CD4-positive, CD25-positive, alpha-beta regulatory T cell (primary cell): Measurements from ENCODE around the gene IL23A. TPM values are rescaled to one million over a fixed set of nuclear protein-coding genes. Genes with fewer than 3 reads are reported as not detected.

Experiments
- ATAC-seq, 2 donors: fragments of 150-1000 bp; cut with Tn5 transposase; one replicate each; pipeline ENCODE4 v1.10.0; 2021; ENCODE audit warnings: low read depth in 2 of 2, moderate number of reproducible peaks in 2 of 2, moderate library complexity in 1 of 2
- DNase-seq, 3 donors: peaks; one replicate each; pipeline versions ENCODE4 v3.0.0 to v3.0.0-alpha.2; 2012 to 2022; ENCODE audit warnings: mixed read lengths in 1 of 3
- H3K27ac ChIP-seq: one replicate; pipeline ENCODE4 v1.7.0; 2013; ENCODE audit warnings: mild to moderate bottlenecking, low read length; ENCODE audit not compliant: insufficient read depth, poor library complexity, severe bottlenecking
- H3K27me3 ChIP-seq: one replicate; pipeline ENCODE4 v1.7.0; 2013; ENCODE audit warnings: low read length; ENCODE audit not compliant: control insufficient read depth, insufficient read depth
- H3K36me3 ChIP-seq: one replicate; pipeline ENCODE4 v1.7.0; 2013; ENCODE audit warnings: mild to moderate bottlenecking, low read length, moderate library complexity; ENCODE audit not compliant: control insufficient read depth, insufficient read depth
- H3K4me1 ChIP-seq: 2 replicates; pipeline ENCODE4 v1.7.0; 2013; ENCODE audit warnings: mild to moderate bottlenecking, low read length; ENCODE audit not compliant: insufficient read depth, control insufficient read depth, poor library complexity, severe bottlenecking
- H3K4me3 ChIP-seq: one replicate; pipeline ENCODE4 v1.7.0; 2013; ENCODE audit warnings: low read depth, mild to moderate bottlenecking, low read length, moderate library complexity
- H3K9me3 ChIP-seq, 2 experiments: 1 replicate in 1 of 2; 2 replicates in 1 of 2; pipeline ENCODE4 v1.7.0; 2013; ENCODE audit warnings: low read length in 2 of 2, mild to moderate bottlenecking in 1 of 2, moderate library complexity in 1 of 2; ENCODE audit not compliant: control insufficient read depth in 2 of 2
- H3K27ac Mint-ChIP-seq, 3 donors: one replicate each; pipeline ENCODE4 v1.8.0; 2020 to 2022; ENCODE audit warnings: mild to moderate bottlenecking in 3 of 3, mixed read lengths in 3 of 3, moderate library complexity in 2 of 3
- H3K27me3 Mint-ChIP-seq: one replicate; pipeline ENCODE4 v1.8.0; 2022; ENCODE audit warnings: mild to moderate bottlenecking, mixed read lengths
- H3K36me3 Mint-ChIP-seq: one replicate; pipeline ENCODE4 v1.8.0; 2020; ENCODE audit warnings: mixed read lengths
- H3K4me1 Mint-ChIP-seq, 4 donors: one replicate each; pipeline ENCODE4 v1.8.0; 2020 to 2022; ENCODE audit warnings: mixed read lengths in 4 of 4, mild to moderate bottlenecking in 1 of 4
- H3K4me3 Mint-ChIP-seq, 4 donors: one replicate each; pipeline ENCODE4 v1.8.0; 2020 to 2022; ENCODE audit warnings: mild to moderate bottlenecking in 4 of 4, mixed read lengths in 4 of 4, moderate library complexity in 3 of 4
- H3K9me3 Mint-ChIP-seq, 7 donors: one replicate each; pipeline ENCODE4 v1.8.0; 2020 to 2022; ENCODE audit warnings: mixed read lengths in 7 of 7, mild to moderate bottlenecking in 3 of 7, moderate library complexity in 2 of 7
- polyA plus RNA-seq, 4 donors: library from polyadenylated mRNA; unstranded; fragments of 300-500 nt; fragmentation: Illumina TruSeq; gene quantifications; one replicate each; pipeline ENCODE4 v1.2.3, GENCODE V29; 2021
- total RNA-seq: library from RNA; stranded (reverse); gene quantifications from one replicate; pipeline ENCODE4 v1.2.3, GENCODE V29; 2022

Gene IL23A
- total and polyA plus RNA-seq, 5 donors from 2014 or later = 12.2 to 27.1 (median 18.3) TPM

GRCh38 chr12:56351325-56351724, 12.6 kb downstream of the IL23A start:
- H3K4me3 ChIP-seq = no peak overlapping the region
- Mint-ChIP-seq H3K9me3 (no peaks in the 10 kb centered on the region), H3K4me1 (peaks cover 0 to 5% (median 1%) of the 10 kb centered on the region in 4 donors), H3K27ac (no peak overlapping the region), H3K4me3 (no peak overlapping the region), H3K27me3 (no peaks in the 10 kb centered on the region), H3K36me3 (peaks cover 36% of the 10 kb centered on the region)
- ATAC-seq = no peak
- DNase-seq = no peak
- no peak overlapping the region for H3K27ac ChIP-seq
- no peaks in the 10 kb centered on the region for H3K9me3 ChIP-seq
- H3K27me3 ChIP-seq = no peaks in the 10 kb centered on the region
- no peaks in the 10 kb centered on the region for H3K4me1 ChIP-seq
- peaks cover 86% of the 10 kb centered on the region for H3K36me3 ChIP-seq

DNA sequence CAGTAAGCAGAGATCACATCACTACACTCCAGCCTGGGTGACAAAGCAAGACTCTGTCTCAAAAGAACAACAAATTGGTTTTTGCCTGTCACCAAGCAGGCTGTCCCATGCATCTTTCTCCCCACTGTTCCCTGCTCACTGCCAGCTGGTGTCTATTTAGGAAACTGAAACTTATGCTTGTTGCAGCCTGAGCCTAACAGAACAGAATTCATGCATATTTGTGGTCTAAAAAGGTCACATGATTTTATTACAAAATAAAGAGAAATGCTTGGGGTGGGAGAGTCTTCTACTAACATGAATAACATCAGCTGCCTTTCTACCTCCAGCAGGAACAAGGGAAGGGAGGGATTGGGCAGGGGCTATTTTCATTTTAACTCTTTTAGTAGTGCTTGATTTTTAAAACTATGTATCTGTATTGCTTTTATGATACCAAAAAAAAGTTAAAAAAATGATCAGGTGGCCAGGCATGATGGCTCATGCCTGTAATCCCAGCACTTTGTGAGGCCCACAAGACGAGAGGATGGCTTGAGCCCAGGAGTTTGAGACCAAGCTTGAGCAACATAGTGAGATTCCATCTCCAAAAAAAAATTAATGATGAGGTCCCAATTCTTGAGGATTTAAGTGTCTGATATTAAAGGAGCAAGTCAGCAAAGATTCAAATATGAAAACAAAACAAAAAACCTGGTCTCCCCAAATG, 20.3 kb downstream of the IL23A start:
- Histone ChIP-seq H3K27ac (peak overlapping the region; percentile 70), H3K4me3 (peak overlapping the region; percentile 98), H3K36me3 (peaks cover 26% of the 10 kb centered on the region), H3K4me1 (peaks cover 26% of the 10 kb centered on the region), H3K27me3 (no peaks in the 10 kb centered on the region), H3K9me3 (no peaks in the 10 kb centered on the region)
- Mint-ChIP-seq H3K27me3 (no peaks in the 10 kb centered on the region), H3K36me3 (peaks cover 8% of the 10 kb centered on the region), H3K4me3 (peak overlapping the region; percentile 91 to 97 (median 94)), H3K9me3 (no peaks in the 10 kb centered on the region), H3K4me1 (peaks cover 0 to 39% (median 25%) of the 10 kb centered on the region in 4 donors), H3K27ac (peak overlapping the region; percentile 93 to 98 (median 96))
- DNase-seq = peak in 1 of 3 donors; percentile 40
- ATAC-seq = no peak

DNA sequence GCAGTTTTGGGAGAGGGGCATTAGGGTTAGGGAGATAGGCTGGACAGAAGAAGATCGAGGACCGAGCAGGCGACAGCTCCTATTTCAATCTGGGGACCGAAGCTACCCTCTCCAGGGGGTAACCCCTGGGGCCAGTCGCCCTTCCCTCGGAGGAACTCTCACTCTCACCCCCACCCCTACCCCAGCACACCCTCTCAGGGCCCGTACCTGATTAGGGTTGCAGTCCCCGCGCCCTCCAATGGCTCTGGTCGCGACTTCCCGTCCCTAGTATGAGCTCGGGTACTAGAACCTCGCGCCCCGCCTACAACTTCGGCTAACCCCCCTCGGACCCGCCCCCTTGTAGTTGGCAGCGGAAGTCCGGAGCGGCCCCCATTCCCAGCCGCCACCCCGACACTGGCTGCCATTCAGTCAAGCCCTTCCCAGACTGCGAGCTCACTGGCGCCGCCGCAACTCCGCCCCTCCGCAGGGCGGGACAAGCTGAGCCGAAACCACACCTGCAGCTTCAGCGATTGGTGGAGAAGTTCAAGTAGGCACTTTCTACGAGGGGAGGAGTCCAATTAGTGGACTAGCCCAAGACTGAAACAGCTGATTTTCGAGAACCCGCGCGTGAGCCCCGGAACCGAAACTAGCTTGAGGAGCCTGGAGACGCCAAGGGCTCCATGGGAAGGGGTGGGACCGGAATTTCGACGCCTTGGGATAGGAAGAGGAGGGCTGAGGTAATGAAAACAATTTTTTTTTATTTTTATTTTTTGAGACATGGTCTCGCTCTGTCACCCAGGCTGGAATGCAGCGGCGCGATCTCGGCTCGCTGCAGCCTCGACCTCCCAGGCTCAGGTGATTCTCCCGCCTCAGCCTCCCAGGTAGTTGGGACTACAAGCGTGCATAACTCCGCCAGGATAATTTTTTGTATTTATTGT, 21.4 kb downstream of the IL23A start, which contains the start of gene STAT2:
Gene STAT2 (minus strand): TSS at position 257 of the 917 bp plus-strand sequence. CDS start 3,536 bp downstream, outside the sequence.
- peak; percentile 95 to 96 for ATAC-seq
- Histone ChIP-seq H3K4me3 (peak within 1 kb of the TSS; percentile 98), H3K36me3 (peaks cover 15% of the 10 kb centered on the region), H3K27ac (peak within 1 kb of the TSS; percentile 70), H3K27me3 (no peaks in the 10 kb centered on the region), H3K4me1 (peaks cover 26% of the 10 kb centered on the region), H3K9me3 (no peaks in the 10 kb centered on the region)
- H3K36me3 Mint-ChIP-seq = peaks cover 6% of the 10 kb centered on the region
- peak; percentile 99 to 100 (median 100) for DNase-seq
- H3K4me1 Mint-ChIP-seq = peaks cover 0 to 39% (median 25%) of the 10 kb centered on the region in 4 donors
- H3K27me3 Mint-ChIP-seq = no peaks in the 10 kb centered on the region
- peak within 1 kb of the TSS; percentile 91 to 97 (median 94) for H3K4me3 Mint-ChIP-seq
- H3K9me3 Mint-ChIP-seq = no peaks in the 10 kb centered on the region
- peak within 1 kb of the TSS; percentile 93 to 98 (median 96) for H3K27ac Mint-ChIP-seq

GRCh38 chr12:56361487-56362129, 22.9 kb downstream of the IL23A start:
- H3K27ac ChIP-seq = no peak overlapping the region

DNA sequence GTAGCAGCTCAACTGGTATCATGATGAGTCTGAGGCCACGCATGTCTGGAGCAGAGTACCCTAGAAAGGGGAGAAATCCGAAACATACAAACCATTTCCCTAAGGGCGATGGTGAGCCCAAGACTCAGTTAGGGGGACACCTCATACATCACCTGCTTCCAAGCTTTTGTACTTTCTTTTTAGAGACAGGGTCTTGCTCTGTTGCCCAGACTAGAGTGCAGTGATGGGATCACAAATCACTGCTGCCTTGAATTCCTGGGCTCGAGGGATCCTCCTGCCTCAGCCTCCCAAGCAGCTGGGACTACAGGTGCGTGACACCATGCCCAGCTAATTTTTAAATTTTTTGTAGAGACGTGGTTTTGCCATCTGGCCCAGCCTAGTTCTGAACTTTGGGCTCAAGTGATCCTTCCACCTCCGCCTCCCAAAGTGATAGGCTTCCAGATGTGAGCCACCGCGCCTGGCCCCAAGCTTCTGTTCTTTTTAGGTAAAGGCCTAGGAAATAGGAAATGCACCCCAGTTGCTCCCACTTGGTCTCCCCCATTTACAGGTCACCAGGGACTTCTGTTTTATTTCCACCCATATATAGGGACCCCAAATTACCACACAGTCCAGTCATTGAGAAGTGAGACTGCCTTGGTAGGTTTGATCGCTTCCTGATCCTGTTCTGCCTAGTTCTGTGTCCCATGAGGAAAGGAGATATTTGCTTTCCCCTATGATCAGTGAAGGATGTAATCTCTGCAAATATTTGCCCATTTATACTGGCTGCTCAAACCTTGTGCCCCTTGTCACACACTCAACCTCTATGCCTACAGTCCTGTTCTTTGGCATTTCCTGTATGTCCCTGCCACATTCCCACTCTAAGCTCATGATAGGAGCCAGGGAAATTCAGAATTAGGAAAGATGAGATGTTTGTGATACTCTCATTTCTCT, 23.7 kb downstream of the IL23A start, which contains the start of gene APOF:
Gene APOF (minus strand): TSS at position 728 of the 930 bp plus-strand sequence. CDS start 112 bp downstream, at position 616.
- H3K4me3 Mint-ChIP-seq = peak within 1 kb of the TSS; percentile 91 to 97 (median 94)
- peaks cover 0 to 36% (median 23%) of the 10 kb centered on the region in 4 donors for H3K4me1 Mint-ChIP-seq
- H3K27me3 Mint-ChIP-seq = no peaks in the 10 kb centered on the region

More at GRCh38 chr12:56361487-56362129, 22.9 kb downstream of the IL23A start:
- peaks cover under 1% of the 10 kb centered on the region for H3K36me3 ChIP-seq
- peaks cover 26% of the 10 kb centered on the region for H3K4me1 ChIP-seq
- peak overlapping the region; percentile 91 to 97 (median 94) for H3K4me3 Mint-ChIP-seq
- H3K27me3 Mint-ChIP-seq = no peaks in the 10 kb centered on the region
- peak overlapping the region; percentile 93 to 98 (median 96) for H3K27ac Mint-ChIP-seq
- H3K36me3 Mint-ChIP-seq = no peaks in the 10 kb centered on the region
- H3K9me3 Mint-ChIP-seq = no peaks in the 10 kb centered on the region
- H3K27me3 ChIP-seq = no peaks in the 10 kb centered on the region
- H3K4me3 ChIP-seq = peak overlapping the region; percentile 88
- H3K9me3 ChIP-seq = no peaks in the 10 kb centered on the region
- ATAC-seq (no peak), DNase-seq (no peak)
- H3K4me1 Mint-ChIP-seq = peaks cover 0 to 36% (median 23%) of the 10 kb centered on the region in 4 donors

DNA sequence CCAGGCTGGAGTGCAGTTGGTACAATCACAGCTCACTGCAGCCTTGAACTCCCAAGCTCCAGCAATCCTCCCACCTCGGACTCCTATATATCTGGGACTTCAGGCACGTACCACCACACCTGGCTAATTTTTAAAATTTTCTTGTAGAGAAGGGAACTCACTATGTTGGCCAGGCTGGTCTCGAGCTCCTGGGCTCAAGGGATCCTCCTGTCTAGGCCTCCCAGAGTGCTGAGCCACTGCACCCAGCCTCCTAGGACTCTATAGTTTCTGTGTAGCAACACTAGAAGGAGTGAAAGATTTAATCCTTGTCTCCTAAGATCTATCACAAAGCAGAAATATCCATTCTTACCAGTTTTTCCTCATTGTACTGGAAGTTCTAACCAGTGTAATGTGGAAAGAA, 28.3 kb downstream of the IL23A start:
- H3K4me1 ChIP-seq = no peaks in the 10 kb centered on the region
- DNase-seq = no peak
- H3K4me1 Mint-ChIP-seq = peaks cover 0 to 1% (median 0%) of the 10 kb centered on the region in 4 donors
- no peaks in the 10 kb centered on the region for H3K9me3 ChIP-seq
- no peaks in the 10 kb centered on the region for H3K9me3 Mint-ChIP-seq
- no peak for ATAC-seq
- H3K4me3 ChIP-seq = no peak overlapping the region
- H3K27me3 Mint-ChIP-seq = peaks cover 16% of the 10 kb centered on the region
- no peaks in the 10 kb centered on the region for H3K36me3 ChIP-seq
- no peaks in the 10 kb centered on the region for H3K27me3 ChIP-seq
- H3K4me3 Mint-ChIP-seq = peak overlapping the region in 1 of 4 donors; percentile 27
- H3K27ac ChIP-seq = no peak overlapping the region
- H3K36me3 Mint-ChIP-seq = no peaks in the 10 kb centered on the region
- H3K27ac Mint-ChIP-seq = no peak overlapping the region

More for the DNA sequence above, 23.7 kb downstream of the IL23A start, which contains the start of gene APOF:
- Mint-ChIP-seq H3K9me3 (no peaks in the 10 kb centered on the region), H3K27ac (peak within 1 kb of the TSS in 1 of 3 donors; percentile 31), H3K36me3 (no peaks in the 10 kb centered on the region)
- H3K9me3 ChIP-seq = no peaks in the 10 kb centered on the region
- no peak within 1 kb of the TSS for H3K27ac ChIP-seq
- H3K4me1 ChIP-seq = peaks cover 26% of the 10 kb centered on the region
- no peak for DNase-seq
- no peaks in the 10 kb centered on the region for H3K27me3 ChIP-seq
- no peak for ATAC-seq
- H3K4me3 ChIP-seq = no peak within 1 kb of the TSS
- no peaks in the 10 kb centered on the region for H3K36me3 ChIP-seq
